22Rv1 (cell line): ENCODE results near the gene PRPSAP1.

Experiments
- ZFX ChIP-seq: fragments of 450-650 bp; IDR thresholded peaks from 2 replicates; pipeline ENCODE4 v1.6.1; 2017; ENCODE audit warnings: antibody characterized with exemption, borderline replicate concordance
- TF ChIP-seq, protein P1 (sequence below): fragments of 450-650 bp; IDR thresholded peaks from 2 replicates; pipeline ENCODE4 v1.5.1; 2017; ENCODE audit warnings: mild to moderate bottlenecking

DNA sequence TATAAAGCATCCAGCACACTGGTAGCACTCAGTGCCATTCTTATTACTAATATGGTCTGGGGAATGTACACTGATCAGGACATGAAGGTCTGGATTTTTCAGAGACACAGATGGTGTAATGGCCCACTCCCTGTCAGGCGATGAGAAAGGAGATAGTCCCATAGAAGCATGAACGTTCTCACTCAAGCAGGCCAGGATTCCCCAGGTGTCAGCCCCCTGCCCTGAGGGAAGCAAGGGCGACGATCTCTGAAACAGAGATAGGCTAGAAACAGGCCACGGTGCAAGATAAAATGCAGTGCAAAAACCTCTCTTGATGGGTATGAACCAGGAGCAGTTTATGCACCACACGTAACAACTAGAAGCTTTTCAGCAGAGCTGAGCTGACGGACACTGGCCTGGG, 10.6 kb downstream of the PRPSAP1 start:
- TF ChIP-seq, protein P1, sequence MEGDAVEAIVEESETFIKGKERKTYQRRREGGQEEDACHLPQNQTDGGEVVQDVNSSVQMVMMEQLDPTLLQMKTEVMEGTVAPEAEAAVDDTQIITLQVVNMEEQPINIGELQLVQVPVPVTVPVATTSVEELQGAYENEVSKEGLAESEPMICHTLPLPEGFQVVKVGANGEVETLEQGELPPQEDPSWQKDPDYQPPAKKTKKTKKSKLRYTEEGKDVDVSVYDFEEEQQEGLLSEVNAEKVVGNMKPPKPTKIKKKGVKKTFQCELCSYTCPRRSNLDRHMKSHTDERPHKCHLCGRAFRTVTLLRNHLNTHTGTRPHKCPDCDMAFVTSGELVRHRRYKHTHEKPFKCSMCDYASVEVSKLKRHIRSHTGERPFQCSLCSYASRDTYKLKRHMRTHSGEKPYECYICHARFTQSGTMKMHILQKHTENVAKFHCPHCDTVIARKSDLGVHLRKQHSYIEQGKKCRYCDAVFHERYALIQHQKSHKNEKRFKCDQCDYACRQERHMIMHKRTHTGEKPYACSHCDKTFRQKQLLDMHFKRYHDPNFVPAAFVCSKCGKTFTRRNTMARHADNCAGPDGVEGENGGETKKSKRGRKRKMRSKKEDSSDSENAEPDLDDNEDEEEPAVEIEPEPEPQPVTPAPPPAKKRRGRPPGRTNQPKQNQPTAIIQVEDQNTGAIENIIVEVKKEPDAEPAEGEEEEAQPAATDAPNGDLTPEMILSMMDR, result no peak
- TF ChIP-seq ZFX, result no peak
